ENCODE data around the gene PACRG. TPM values are rescaled to one million over a fixed set of nuclear protein-coding genes. Genes with fewer than 3 reads are reported as not detected.

PACRG gene
- total and polyA plus RNA-seq, 2 of the 13 experiments (the other 11 are each of a cell fraction or from before 2014, with no cell fraction given), result 0.13 TPM; not detected in 1

DNA sequence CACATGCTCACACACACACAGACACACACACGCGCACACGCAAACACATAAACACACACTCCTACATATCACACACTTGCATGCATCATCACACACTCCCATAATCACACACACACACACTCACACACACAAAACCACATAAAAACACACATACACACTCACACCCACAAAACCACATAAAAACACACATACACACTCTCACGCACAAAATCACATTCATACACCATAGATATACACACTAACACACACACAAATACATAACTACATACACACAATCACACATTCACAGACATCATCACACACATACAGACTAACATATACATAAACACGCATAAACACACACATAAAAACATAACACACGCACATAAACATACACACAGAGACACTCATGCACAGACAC lies 629.0 kb downstream of the PACRG start (continued):
- TF ChIP-seq, protein P1, sequence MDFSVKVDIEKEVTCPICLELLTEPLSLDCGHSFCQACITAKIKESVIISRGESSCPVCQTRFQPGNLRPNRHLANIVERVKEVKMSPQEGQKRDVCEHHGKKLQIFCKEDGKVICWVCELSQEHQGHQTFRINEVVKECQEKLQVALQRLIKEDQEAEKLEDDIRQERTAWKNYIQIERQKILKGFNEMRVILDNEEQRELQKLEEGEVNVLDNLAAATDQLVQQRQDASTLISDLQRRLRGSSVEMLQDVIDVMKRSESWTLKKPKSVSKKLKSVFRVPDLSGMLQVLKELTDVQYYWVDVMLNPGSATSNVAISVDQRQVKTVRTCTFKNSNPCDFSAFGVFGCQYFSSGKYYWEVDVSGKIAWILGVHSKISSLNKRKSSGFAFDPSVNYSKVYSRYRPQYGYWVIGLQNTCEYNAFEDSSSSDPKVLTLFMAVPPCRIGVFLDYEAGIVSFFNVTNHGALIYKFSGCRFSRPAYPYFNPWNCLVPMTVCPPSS (IDR thresholded peaks at IDR 0.05), result peak; percentile 93; the same call in 1 of the 2 replicates
- TF ChIP-seq IKZF1 (IDR thresholded peaks at IDR 0.05) (peak; percentile 87; the same call in 1 of the 2 replicates), ZFP90 (CRISPR knock-in tag; IDR thresholded peaks at IDR 0.05; ENCODE audit: borderline replicate concordance) (no peak), SOX6 (IDR thresholded peaks at IDR 0.05) (0 out of 2 replicates have a peak, but pooled peaks have one; percentile 40), SOX6 (CRISPR knock-in tag; IDR thresholded peaks at IDR 0.05) (no peak), RORA (CRISPR knock-in tag; IDR thresholded peaks at IDR 0.05) (no peak), FOXP1 (IDR thresholded peaks at IDR 0.05) (peak; percentile 62; the same call in 1 of the 2 replicates), FOXP1 (CRISPR knock-in tag; IDR thresholded peaks at IDR 0.05) (no peak), PAX8 (CRISPR knock-in tag; IDR thresholded peaks at IDR 0.05; ENCODE audit: borderline replicate concordance) (no peak)
- TF ChIP-seq, protein P2, sequence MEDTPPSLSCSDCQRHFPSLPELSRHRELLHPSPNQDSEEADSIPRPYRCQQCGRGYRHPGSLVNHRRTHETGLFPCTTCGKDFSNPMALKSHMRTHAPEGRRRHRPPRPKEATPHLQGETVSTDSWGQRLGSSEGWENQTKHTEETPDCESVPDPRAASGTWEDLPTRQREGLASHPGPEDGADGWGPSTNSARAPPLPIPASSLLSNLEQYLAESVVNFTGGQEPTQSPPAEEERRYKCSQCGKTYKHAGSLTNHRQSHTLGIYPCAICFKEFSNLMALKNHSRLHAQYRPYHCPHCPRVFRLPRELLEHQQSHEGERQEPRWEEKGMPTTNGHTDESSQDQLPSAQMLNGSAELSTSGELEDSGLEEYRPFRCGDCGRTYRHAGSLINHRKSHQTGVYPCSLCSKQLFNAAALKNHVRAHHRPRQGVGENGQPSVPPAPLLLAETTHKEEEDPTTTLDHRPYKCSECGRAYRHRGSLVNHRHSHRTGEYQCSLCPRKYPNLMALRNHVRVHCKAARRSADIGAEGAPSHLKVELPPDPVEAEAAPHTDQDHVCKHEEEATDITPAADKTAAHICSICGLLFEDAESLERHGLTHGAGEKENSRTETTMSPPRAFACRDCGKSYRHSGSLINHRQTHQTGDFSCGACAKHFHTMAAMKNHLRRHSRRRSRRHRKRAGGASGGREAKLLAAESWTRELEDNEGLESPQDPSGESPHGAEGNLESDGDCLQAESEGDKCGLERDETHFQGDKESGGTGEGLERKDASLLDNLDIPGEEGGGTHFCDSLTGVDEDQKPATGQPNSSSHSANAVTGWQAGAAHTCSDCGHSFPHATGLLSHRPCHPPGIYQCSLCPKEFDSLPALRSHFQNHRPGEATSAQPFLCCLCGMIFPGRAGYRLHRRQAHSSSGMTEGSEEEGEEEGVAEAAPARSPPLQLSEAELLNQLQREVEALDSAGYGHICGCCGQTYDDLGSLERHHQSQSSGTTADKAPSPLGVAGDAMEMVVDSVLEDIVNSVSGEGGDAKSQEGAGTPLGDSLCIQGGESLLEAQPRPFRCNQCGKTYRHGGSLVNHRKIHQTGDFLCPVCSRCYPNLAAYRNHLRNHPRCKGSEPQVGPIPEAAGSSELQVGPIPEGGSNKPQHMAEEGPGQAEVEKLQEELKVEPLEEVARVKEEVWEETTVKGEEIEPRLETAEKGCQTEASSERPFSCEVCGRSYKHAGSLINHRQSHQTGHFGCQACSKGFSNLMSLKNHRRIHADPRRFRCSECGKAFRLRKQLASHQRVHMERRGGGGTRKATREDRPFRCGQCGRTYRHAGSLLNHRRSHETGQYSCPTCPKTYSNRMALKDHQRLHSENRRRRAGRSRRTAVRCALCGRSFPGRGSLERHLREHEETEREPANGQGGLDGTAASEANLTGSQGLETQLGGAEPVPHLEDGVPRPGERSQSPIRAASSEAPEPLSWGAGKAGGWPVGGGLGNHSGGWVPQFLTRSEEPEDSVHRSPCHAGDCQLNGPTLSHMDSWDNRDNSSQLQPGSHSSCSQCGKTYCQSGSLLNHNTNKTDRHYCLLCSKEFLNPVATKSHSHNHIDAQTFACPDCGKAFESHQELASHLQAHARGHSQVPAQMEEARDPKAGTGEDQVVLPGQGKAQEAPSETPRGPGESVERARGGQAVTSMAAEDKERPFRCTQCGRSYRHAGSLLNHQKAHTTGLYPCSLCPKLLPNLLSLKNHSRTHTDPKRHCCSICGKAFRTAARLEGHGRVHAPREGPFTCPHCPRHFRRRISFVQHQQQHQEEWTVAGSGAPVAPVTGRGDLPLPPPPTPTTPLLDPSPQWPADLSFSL (CRISPR knock-in tag; IDR thresholded peaks at IDR 0.05), result peak; percentile 85; the same call in 1 of the 2 replicates
